ENCODE measurements around the gene RPS16.

The RPS16 gene

DNA sequence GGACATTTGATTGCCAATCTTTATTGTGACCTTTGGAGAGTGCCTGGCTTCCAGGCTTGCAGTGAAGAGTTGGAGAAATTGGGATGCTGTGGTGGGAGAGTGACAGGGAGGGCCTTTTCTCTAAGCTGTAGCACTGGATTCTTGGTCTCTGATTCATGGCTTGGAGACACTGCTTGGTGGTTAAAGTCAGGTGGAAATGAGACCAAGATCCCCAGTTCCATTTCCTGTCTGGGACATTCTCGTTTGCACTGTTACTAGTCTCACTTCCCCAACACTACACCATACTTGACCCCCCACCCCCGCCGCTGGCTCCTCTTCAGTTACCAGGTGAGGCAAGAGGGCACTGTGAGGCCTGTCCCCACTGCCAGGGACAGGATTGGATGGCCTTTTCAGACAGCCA lies 12.5 kb upstream of the RPS16 start:
- no peak for DNase-seq

GRCh38 chr19:39446365-39447084 lies 10.8 kb upstream of the RPS16 start:
- no peak for DNase-seq

DNA sequence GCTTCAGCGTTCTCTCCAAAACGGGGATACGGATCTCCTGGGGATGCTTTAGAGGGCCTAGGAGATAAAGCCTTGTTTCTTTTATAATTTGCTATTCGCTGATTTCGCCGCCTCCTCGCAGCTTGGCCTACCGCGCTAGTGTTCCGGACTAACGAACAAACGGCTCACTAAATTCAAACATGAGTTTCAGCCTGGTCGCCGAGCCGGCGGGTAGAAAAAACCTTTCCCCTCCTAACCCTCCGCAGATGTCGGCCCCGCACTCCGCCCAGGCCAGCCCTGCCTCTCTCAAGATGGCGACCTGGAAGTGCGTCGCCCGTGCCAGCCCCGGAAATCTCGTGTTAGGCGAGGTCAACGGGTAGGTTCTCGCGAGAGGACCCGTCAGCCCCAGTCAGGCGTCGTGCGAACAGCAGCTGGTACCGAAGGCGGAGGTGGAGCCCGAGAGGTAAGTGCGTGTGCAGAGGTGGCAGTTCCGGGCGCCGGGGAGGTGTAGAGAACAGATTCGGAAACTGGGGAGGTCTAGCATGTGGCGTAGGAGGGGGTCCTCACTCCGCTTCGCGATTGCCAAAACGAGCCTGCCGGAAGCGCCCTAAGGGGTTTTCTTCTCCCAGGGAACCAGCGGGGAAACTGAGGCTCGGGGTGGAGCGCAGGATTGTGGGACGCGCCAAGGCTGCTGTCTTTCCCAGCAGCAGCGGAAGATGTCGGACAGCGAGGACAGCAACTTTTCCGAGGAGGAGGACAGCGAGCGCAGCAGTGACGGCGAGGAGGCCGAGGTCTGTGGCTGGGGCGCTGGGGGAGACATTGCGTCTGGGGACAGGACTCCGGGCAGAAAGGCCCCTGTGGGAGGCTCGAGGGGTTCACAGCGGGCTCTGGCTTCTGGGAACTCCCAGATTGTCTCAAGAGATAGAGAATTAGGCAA lies 9.7 kb upstream of the RPS16 start, which contains the start of gene SUPT5H:
Gene SUPT5H (plus strand): TSS at position 387 of the 916 bp plus-strand sequence. CDS start 309 bp downstream, at position 696.
- DNase-seq: peak; percentile 93

DNA sequence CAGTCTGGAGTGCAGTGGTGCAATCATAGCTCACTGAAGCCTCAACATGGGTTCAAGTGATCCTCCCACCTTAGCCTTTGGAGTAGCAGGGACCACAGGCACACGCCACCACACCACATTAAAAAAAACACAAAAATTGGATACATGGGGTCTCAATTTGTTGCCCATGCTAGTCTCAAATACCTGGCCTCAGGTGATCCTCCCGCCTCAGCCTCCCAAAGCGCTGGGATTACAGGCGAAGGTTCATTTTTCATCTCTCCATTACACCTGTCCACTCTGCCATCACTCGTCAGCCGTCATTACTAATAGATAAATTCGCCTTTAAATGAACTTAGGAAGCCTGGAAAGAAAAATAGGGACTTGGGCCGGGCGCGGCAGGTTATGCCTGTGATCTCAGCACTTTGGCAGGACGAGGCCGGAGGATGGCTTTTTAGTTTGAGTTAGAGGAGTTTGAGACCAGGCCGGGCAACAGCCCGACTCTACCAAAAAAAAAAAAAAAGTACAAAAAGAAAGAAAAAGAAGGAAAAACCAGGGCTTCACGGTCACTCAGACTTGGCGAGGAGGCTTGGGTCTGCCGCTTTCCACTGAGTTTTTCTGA lies 8.9 kb upstream of the RPS16 start:
- no peak for DNase-seq

- no peak for DNase-seq
Measured at GRCh38 chr19:39438270-39438934, 2.7 kb upstream of the RPS16 start.

- no peak for DNase-seq
Measured at GRCh38 chr19:39436350-39436716, 584 bp upstream of the RPS16 start.

GRCh38 chr19:39434123-39435076 lies 1.3 kb downstream of the RPS16 start:
- DNase-seq: no peak

- DNase-seq: no peak
Measured at GRCh38 chr19:39433480-39434079, 2.2 kb downstream of the RPS16 start.

- no peak for DNase-seq
Measured at GRCh38 chr19:39432677-39433025, 3.1 kb downstream of the RPS16 start.

DNA sequence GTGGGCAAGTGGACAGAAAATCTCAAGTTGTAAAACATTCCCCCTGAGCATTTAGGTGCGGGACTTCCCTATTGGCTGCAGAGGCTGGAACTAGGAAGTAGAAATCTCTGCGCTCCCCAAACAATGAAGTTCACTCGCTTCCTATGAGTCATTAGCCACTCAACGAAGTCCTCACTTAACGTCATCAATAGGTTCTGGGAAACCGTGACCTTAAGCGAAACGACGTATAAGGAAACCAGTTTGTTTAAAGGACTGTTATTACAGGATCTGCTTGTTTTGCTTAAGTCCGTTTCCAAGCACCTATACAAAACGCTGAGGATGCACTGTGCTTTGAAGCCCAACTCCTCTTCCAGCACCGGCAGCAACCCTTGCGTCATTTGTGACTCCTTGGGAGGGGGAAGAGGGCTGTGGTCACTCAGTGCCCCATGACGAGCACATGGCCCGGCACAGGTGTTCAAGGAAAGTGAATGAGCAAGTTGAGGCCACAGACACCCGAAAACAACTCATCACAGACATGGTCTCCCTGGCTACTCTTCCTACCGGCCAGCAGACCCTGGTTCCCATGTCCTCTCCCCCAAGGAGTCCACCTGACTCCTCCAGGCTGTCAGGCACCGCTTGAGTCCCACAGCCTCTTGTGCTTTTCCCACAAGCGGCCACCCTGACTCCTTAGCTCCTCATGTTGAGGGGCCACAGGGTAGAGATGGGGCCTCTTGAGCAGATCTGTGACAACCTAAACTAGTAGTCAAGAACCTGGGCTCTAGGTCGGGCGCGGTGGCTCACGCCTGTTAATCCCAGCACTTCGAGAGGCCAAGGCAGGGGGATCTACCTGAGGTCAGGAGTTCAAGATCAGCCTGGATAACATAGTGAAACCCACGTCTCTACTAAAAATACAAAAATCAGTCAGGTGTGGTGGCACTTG lies 4.8 kb downstream of the RPS16 start:
- DNase-seq: no peak

DNA sequence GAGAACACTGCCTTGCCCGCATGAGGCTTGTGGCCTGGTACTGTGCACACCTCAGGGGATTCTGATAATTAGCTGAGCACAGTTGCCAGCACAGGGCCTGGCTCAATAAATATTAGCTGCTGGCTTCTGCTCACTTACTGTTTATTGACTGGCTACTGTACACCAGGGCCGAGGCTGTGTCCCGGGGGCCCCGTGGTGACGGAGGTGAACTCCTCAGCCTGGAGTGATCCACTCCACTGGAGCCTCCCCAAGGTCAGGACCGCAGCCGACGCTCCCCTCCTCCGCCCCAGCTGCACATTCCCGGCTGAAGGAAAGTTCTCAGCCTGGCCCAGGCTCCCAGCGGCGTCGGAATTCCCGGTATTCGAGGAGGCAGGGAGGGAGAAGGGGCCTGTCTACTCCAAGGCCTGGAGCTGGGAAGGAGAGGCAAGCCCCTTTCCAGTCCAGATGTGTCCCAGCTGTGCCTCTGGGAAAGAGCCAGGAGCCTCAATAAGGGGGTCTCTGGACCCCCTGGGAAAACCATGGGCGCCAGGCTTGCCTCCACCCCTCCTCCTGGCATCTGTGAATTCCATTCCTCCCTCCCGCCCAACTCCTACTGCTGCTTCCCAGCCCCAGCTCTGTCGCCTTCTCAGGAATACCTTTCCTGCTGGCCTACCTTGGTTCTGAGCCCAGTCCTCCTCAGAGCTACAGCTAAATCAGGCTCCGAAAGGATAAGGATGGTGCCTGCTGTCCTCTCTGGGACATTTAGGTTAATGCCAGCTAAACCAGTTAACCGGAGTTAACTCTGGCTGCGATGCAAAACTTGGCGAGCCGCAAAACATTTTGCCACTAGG lies 7.3 kb downstream of the RPS16 start:
- DNase-seq: no peak

DNA sequence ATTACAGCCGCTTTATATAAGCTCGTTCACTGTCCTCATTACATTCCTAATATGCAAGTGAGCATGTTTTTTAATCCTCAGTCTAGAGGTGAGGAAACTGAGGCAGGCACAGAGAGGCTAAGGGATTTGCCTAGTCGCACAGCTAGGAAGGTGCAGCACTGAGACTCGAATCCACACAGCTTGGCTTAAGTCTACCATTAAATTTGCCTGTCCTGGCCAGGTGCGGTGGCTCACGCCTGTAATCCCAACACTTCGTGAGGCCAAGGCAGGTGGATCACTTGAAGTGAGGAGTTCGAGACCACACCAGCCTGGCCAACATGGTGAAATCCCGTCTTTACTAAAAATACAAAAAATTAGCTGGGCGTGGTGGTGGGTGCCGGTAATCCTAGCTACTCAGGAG lies 8.0 kb downstream of the RPS16 start:
- no peak for DNase-seq

DNA sequence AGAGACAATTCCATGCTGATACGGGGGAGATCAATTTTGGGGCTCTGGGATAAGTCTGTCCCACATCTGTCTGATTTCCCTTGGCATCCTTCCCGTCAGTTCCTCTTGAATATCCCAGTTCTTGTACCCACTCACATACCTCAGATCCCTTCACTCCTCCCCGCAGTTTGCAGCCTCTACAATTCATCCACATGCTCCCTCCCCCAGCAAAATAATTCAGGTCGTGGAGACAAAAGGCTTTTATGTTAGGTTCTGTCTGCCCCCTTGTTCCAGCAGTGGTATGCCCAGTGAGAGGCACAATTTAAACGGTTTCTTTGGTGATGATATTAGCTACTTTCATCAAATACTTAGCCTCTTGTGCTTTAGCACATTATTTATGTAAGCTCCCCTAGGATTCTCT lies 9.6 kb downstream of the RPS16 start:
- DNase-seq: no peak

- no peak for DNase-seq
Measured at GRCh38 chr19:39425744-39426143, 10.0 kb downstream of the RPS16 start.

DNA sequence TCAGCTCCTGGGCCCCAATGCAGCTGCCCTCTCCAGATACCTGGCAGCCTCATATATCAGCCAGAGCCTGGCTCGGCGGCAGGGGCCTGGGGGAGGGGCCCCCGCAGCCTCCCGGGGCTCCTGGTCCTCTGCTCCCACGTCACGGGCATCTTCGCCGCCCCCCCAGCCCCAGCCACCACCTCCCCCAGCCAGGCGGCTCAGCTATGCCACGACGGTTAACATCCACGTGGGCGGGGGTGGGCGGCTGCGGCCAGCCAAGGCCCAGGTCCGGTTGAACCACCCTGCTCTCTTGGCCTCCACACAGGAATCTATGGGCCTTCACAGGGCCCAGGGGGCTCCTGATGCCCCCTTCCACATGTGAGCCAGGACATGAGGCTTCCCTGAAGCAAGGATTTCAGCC lies 10.8 kb downstream of the RPS16 start:
- no peak for DNase-seq

DNA sequence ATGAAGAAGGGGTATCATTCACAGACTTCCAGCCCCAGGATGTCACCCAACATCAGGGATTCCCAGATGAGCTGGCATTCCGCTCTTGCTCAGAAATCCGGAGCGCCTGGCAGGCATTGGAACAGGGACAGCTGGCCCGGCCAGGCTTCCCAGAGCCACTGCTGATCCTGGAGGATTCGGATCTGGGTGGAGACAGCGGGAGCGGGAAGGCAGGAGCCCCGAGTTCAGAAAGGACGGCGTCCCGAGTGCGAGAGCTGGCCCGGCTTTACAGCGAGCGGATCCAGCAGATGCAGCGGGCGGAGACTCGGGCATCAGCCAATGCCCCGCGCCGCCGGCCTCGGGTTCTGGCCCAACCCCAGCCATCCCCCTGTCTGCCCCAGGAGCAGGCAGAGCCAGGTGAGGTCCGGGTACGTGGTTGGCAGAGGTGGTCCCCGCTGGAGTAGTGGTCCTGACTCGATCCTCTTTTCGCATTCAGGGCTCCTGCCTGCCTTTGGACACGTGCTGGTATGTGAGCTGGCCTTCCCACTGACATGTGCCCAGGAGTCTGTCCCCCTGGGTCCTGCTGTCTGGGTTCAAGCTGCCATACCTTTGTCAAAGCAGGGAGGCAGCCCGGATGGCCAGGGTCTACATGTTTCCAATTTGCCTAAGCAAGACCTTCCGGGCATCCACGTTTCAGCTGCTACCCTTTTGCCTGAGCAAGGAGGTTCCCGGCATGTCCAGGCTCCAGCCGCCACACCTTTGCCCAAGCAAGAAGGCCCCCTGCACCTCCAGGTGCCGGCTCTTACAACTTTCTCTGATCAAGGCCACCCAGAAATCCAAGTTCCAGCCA lies 12.3 kb downstream of the RPS16 start:
- no peak for DNase-seq

- DNase-seq: no peak
Measured at GRCh38 chr19:39422020-39422419, 13.7 kb downstream of the RPS16 start.

DNA sequence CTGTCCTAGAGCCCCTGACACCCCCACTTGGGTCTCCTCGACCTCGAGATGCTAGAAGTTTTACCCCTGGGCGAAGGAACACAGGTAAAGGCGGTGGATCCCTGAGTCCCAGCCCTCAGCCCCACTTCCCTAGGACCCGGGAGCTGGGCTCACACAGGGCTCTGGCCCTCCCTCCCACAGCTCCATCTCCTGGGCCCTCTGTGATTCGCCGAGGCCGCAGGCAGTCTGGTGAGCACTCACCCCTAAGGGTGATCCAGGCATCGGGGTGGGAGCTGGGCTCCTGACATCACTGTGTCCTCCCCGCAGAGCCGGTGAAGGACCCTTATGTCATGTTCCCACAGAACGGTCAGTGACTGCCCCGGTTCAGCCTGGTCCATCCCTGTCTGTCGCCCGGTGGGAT lies 15.0 kb downstream of the RPS16 start:
- DNase-seq: no peak

DNA sequence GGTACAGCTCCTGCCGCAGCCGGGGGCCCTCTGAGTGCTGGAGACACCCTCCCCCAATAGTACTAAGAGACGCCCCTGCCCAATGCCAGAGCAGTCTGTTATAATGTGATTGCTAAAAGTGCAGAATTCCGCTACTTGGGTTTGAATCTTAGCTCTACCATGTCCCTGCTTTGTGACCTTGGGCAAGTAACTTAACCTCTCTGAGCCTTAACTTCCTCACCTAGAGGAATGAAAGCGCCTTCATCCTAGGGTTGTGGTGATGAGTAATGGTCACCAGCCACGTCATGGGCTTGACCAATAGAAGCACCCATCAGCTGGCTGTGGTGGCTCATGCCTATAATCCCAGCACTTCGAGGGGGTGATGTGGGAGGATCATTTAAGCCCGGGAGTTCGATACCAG lies 16.7 kb downstream of the RPS16 start:
- no peak for DNase-seq

Measured in NCI-H748 treated with DMSO at 0.1 percent for 48 hours (cell line).